Measurements from ENCODE around the gene FEM1C. TPM values are rescaled to one million over a fixed set of nuclear protein-coding genes. Genes with fewer than 3 reads are reported as not detected.
A peak's percentile ranks its signal among the peaks of the same experiment; 100 is the strongest.

FEM1C gene
- total and polyA plus RNA-seq, 3 experiments from 2014 or later: 2.9 to 14.7 (median 14.1) TPM

DNA sequence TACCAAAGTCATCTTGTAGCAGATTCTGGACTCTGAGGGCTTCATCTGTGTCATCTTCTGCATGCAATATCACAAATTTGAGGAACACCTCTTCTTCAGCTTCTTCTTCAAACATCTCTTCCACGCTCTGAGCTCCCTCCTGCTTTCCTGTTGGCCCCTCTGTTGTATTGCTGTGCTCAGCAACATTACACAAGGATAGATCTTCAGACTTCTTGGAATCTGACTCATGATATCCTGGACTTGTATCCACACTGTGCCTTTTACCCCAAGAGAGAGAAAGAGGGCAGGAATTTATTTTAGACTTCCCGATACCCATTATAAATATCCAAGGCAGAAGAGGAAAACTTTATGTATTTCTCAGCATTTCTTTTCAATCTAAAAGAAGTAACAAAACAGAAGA lies 36.4 kb upstream of the FEM1C start:
- Mint-ChIP-seq H3K27me3 (no peaks in the 10 kb centered on the region), H3K4me3 (no peak overlapping the region), H3K4me1 (no peaks in the 10 kb centered on the region), H3K36me3 (peaks cover 0 to 8% (median 0%) of the 10 kb centered on the region in 3 donors), H3K27ac (no peak overlapping the region), H3K9me3 (no peaks in the 10 kb centered on the region)
- H3K4me3 ChIP-seq (ENCODE audit: low read length): no peak overlapping the region
- H3K27ac ChIP-seq (ENCODE audit: low read depth, low read length): no peak overlapping the region
- no peaks in the 10 kb centered on the region for H3K4me1 ChIP-seq (ENCODE audit: insufficient read depth, low read length)
- H3K9me3 ChIP-seq (ENCODE audit: low read length): no peaks in the 10 kb centered on the region
- DNase-seq: no peak
- ChIA-PET CTCF (interaction anchor here (0.9 kb wide), 1 partner anchor 269 kb away, joined by 3 read pairs; no protein-coding TSS in a partner anchor), POLR2A (no interaction called here)
- H3K27me3 ChIP-seq (ENCODE audit: insufficient read depth, low read length, poor library complexity, severe bottlenecking): no peaks in the 10 kb centered on the region
- no peaks in the 10 kb centered on the region for H3K36me3 ChIP-seq (ENCODE audit: insufficient read depth, low read length)

DNA sequence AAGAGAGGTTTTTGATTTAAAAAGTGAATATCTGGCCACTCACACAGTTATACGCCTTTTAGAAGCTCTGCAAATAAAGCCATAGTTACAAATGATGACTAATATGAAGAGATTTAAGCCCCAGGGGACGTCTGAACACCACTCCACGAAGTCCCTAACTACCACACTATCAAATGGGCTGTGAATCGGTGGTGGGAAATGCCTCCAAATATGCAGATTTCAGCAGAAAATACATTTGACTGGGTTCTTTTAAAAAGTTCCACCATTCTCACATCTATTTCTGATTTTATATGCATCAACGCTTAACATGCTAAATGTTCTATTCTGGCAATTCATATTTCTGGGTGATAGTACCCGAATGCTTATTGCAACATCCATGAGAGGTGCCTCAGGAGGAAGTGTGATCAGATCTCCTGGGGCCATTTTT lies 35.2 kb upstream of the FEM1C start:
- H3K27ac ChIP-seq (ENCODE audit: low read depth, low read length): no peak overlapping the region
- no peak overlapping the region for H3K4me3 Mint-ChIP-seq
- no peak overlapping the region for H3K27ac Mint-ChIP-seq
- no peaks in the 10 kb centered on the region for H3K9me3 ChIP-seq (ENCODE audit: low read length)
- no peaks in the 10 kb centered on the region for H3K9me3 Mint-ChIP-seq
- no peaks in the 10 kb centered on the region for H3K27me3 Mint-ChIP-seq
- no peak for DNase-seq
- CTCF ChIA-PET: interaction anchor here (1.9 kb wide), 1 partner anchor 270 kb away, joined by 5 read pairs; no protein-coding TSS in a partner anchor
- H3K36me3 Mint-ChIP-seq: peaks cover 0 to 8% (median 0%) of the 10 kb centered on the region in 3 donors
- H3K4me3 ChIP-seq (ENCODE audit: low read length): no peak overlapping the region
- no peaks in the 10 kb centered on the region for H3K4me1 ChIP-seq (ENCODE audit: insufficient read depth, low read length)
- H3K27me3 ChIP-seq (ENCODE audit: insufficient read depth, low read length, poor library complexity, severe bottlenecking): no peaks in the 10 kb centered on the region
- POLR2A ChIA-PET: no interaction called here
- no peaks in the 10 kb centered on the region for H3K4me1 Mint-ChIP-seq
- no peaks in the 10 kb centered on the region for H3K36me3 ChIP-seq (ENCODE audit: insufficient read depth, low read length)

DNA sequence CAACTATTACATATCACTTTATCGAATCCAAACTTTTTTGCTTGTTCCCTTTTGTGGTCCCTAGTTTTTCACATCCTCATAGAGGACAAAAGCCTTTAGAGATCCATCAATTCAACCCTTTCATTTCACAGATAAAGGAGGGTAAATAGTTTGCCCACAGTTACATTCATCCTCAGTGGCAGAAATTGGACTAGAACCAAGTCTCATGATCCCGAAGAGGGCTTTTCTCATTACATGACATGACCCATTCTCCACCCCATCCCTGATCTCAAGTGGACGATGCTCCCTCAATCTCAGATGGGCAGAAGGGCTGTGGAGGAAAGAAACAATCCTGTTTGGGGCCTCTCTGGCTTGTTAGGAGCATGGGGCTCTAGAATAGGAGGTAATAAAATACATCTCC lies 34.6 kb upstream of the FEM1C start:
- H3K27me3 ChIP-seq (ENCODE audit: insufficient read depth, low read length, poor library complexity, severe bottlenecking): no peaks in the 10 kb centered on the region
- no peaks in the 10 kb centered on the region for H3K9me3 ChIP-seq (ENCODE audit: low read length)
- Mint-ChIP-seq H3K9me3 (no peaks in the 10 kb centered on the region), H3K27ac (peak overlapping the region in 1 of 8 donors; percentile 26), H3K4me3 (no peak overlapping the region), H3K27me3 (peaks cover 0 to 3% of the 10 kb centered on the region in 2 donors), H3K4me1 (no peaks in the 10 kb centered on the region), H3K36me3 (peaks cover 0 to 8% (median 0%) of the 10 kb centered on the region in 3 donors)
- no peaks in the 10 kb centered on the region for H3K4me1 ChIP-seq (ENCODE audit: insufficient read depth, low read length)
- no peak overlapping the region for H3K4me3 ChIP-seq (ENCODE audit: low read length)
- H3K27ac ChIP-seq (ENCODE audit: low read depth, low read length): no peak overlapping the region
- H3K36me3 ChIP-seq (ENCODE audit: insufficient read depth, low read length): no peaks in the 10 kb centered on the region
- CTCF ChIA-PET: interaction anchor here (1.9 kb wide), 1 partner anchor 269 kb away, joined by 5 read pairs; no protein-coding TSS in a partner anchor
- no peak for DNase-seq
- POLR2A ChIA-PET: no interaction called here

DNA sequence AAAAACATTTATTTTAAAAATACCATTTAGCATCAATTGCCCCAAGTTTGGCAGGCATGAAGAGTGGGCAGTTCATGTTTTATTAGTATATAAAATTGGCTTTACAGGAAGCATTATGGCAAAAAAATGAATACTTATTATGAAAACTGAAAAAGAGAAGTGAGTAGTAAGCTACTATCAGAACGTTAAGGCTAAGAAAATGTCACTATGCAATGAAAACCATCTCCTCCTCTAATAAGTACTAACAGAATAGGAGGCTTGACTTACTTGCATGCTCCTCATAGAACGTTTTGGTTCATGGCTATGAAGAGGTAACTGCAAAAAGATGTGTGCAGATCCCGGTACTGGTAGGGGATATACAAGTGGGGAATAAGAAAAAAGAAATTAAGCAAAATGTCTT lies 34.1 kb upstream of the FEM1C start:
- Histone ChIP-seq H3K27ac (ENCODE audit: low read depth, low read length) (no peak overlapping the region), H3K4me3 (ENCODE audit: low read length) (no peak overlapping the region), H3K4me1 (ENCODE audit: insufficient read depth, low read length) (no peaks in the 10 kb centered on the region), H3K9me3 (ENCODE audit: low read length) (no peaks in the 10 kb centered on the region), H3K27me3 (ENCODE audit: insufficient read depth, low read length, poor library complexity, severe bottlenecking) (no peaks in the 10 kb centered on the region), H3K36me3 (ENCODE audit: insufficient read depth, low read length) (no peaks in the 10 kb centered on the region)
- no peak overlapping the region for H3K27ac Mint-ChIP-seq
- H3K36me3 Mint-ChIP-seq: peaks cover 0 to 8% (median 0%) of the 10 kb centered on the region in 3 donors
- peaks cover 0 to 4% of the 10 kb centered on the region in 2 donors for H3K27me3 Mint-ChIP-seq
- H3K4me3 Mint-ChIP-seq: no peak overlapping the region
- H3K4me1 Mint-ChIP-seq: no peaks in the 10 kb centered on the region
- H3K9me3 Mint-ChIP-seq: no peaks in the 10 kb centered on the region
- ChIA-PET POLR2A (no interaction called here), CTCF (interaction anchor here (1.9 kb wide), 1 partner anchor 269 kb away, joined by 5 read pairs; no protein-coding TSS in a partner anchor)
- DNase-seq: no peak

DNA sequence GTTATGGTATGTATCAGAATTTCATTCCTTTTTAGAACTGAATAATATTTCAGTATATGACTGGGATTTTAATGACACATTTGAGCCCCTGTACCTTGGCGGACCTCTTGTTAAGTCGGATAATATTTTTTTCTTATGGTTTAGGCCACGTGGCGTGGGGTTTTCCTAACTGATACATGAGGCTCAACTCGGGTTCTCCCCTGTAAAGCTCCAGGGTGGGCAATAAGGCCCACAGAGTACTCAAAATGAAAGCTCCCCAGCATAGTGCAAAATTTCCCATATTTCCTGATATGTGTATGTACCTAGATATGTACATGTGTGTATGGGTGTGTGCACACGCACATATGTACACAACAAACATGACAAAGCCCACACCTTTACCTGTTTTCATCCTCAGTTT lies 33.2 kb upstream of the FEM1C start:
- Histone ChIP-seq H3K36me3 (ENCODE audit: insufficient read depth, low read length) (no peaks in the 10 kb centered on the region), H3K27me3 (ENCODE audit: insufficient read depth, low read length, poor library complexity, severe bottlenecking) (no peaks in the 10 kb centered on the region), H3K4me1 (ENCODE audit: insufficient read depth, low read length) (no peaks in the 10 kb centered on the region), H3K9me3 (ENCODE audit: low read length) (no peaks in the 10 kb centered on the region), H3K4me3 (ENCODE audit: low read length) (no peak overlapping the region), H3K27ac (ENCODE audit: low read depth, low read length) (no peak overlapping the region)
- Mint-ChIP-seq H3K9me3 (no peaks in the 10 kb centered on the region), H3K4me1 (no peaks in the 10 kb centered on the region), H3K4me3 (no peak overlapping the region), H3K36me3 (peaks cover 0 to 6% (median 0%) of the 10 kb centered on the region in 3 donors), H3K27me3 (peaks cover 0 to 4% of the 10 kb centered on the region in 2 donors), H3K27ac (peak overlapping the region in 1 of 8 donors; percentile 13)
- POLR2A ChIA-PET: no interaction called here
- CTCF ChIA-PET: interaction anchor here (4.5 kb wide), 1 partner anchor 269 kb away, joined by 102 read pairs; no protein-coding TSS in a partner anchor
- DNase-seq: no peak

DNA sequence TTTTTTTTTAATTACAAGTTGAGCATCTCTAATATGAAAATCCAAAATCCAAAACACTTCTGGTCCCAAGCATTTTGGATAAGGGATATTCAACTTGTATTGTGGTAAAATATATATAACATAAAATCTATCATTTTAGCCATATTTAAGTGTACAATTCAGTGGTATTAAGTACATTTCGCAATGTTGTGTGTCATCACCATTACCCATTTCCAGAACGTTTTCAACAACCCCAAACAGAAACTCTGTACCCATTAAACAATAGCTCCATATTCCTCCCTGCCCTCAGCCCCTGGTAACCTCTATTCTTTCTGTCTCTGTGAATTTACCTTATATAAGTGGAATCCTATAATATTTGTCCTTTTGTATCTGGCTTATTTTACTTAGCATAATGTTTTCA lies 32.8 kb upstream of the FEM1C start:
- H3K36me3 ChIP-seq (ENCODE audit: insufficient read depth, low read length): no peaks in the 10 kb centered on the region
- H3K4me3 ChIP-seq (ENCODE audit: low read length): no peak overlapping the region
- no peak for DNase-seq
- peak overlapping the region in 1 of 8 donors; percentile 13 for H3K27ac Mint-ChIP-seq
- CTCF ChIA-PET: interaction anchor here (4.5 kb wide), 1 partner anchor 268 kb away, joined by 102 read pairs; no protein-coding TSS in a partner anchor
- H3K27me3 ChIP-seq (ENCODE audit: insufficient read depth, low read length, poor library complexity, severe bottlenecking): no peaks in the 10 kb centered on the region
- no peaks in the 10 kb centered on the region for H3K4me1 ChIP-seq (ENCODE audit: insufficient read depth, low read length)
- H3K9me3 ChIP-seq (ENCODE audit: low read length): no peaks in the 10 kb centered on the region
- H3K4me1 Mint-ChIP-seq: no peaks in the 10 kb centered on the region
- H3K27me3 Mint-ChIP-seq: peaks cover 0 to 4% of the 10 kb centered on the region in 2 donors
- no peaks in the 10 kb centered on the region for H3K9me3 Mint-ChIP-seq
- no peak overlapping the region for H3K4me3 Mint-ChIP-seq
- POLR2A ChIA-PET: no interaction called here
- peaks cover 0 to 6% (median 0%) of the 10 kb centered on the region in 3 donors for H3K36me3 Mint-ChIP-seq
- H3K27ac ChIP-seq (ENCODE audit: low read depth, low read length): no peak overlapping the region

DNA sequence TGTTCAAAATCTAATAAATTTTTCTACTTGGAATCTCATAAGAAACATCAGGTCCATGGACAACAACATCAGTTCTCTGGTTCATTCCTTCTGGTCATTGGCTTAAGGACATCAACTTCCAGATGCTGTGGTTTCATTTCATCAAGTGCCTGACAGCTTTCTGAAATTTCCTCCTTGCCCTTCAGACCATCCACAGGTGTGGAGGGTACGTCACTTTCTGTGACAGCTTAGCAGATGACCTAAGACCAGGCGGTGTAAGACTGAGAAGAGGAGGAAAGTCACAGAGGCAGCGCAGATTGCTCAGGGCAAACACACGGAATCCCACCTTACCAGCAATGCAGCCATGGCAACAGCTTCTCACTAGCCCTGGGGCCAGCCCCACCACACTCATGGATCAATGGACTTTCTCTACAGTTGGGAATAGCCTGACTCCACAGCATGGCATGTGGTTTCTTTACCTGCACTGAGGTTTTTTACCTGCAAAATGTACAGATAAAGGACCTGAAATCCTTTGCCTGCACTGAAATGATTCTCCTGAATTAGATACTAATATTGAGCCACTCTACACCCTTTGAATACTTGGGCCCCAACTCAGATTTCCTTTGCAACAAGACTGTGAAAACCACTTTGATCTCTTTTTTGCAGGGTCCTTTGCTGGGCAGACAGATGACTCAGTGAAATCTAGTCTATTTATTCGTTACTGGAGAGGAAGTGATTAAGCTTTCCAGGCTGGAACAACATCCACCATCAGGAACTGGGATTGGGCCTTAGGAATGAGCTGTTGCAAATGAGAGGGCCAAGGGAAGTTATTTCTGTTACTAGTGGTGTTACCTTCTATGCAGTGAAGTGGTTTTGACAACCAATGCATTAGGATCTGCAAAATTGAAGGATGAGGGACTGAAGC lies 30.8 kb upstream of the FEM1C start:
- no peaks in the 10 kb centered on the region for H3K9me3 Mint-ChIP-seq
- no peaks in the 10 kb centered on the region for H3K4me1 ChIP-seq (ENCODE audit: insufficient read depth, low read length)
- no peak overlapping the region for H3K4me3 ChIP-seq (ENCODE audit: low read length)
- POLR2A ChIA-PET: interaction anchor here (0.6 to 1.1 kb wide), 2 partner anchors 31 to 223 kb away, joined by 3 to 16 read pairs; partner anchors contain the start of gene FEM1C
- H3K36me3 Mint-ChIP-seq: peaks cover 0 to 3% (median 0%) of the 10 kb centered on the region in 3 donors
- no peaks in the 10 kb centered on the region for H3K27me3 ChIP-seq (ENCODE audit: insufficient read depth, low read length, poor library complexity, severe bottlenecking)
- H3K27ac Mint-ChIP-seq: no peak overlapping the region
- no peak overlapping the region for H3K4me3 Mint-ChIP-seq
- H3K27ac ChIP-seq (ENCODE audit: low read depth, low read length): no peak overlapping the region
- H3K36me3 ChIP-seq (ENCODE audit: insufficient read depth, low read length): no peaks in the 10 kb centered on the region
- H3K4me1 Mint-ChIP-seq: no peaks in the 10 kb centered on the region
- DNase-seq: no peak
- H3K9me3 ChIP-seq (ENCODE audit: low read length): no peaks in the 10 kb centered on the region
- H3K27me3 Mint-ChIP-seq: peaks cover 0 to 4% of the 10 kb centered on the region in 2 donors
- CTCF ChIA-PET: interaction anchor here (0.7 to 4.5 kb wide), 26 partner anchors 9 to 1963 kb away, joined by 3 to 102 read pairs (median 4); no protein-coding TSS in a partner anchor

DNA sequence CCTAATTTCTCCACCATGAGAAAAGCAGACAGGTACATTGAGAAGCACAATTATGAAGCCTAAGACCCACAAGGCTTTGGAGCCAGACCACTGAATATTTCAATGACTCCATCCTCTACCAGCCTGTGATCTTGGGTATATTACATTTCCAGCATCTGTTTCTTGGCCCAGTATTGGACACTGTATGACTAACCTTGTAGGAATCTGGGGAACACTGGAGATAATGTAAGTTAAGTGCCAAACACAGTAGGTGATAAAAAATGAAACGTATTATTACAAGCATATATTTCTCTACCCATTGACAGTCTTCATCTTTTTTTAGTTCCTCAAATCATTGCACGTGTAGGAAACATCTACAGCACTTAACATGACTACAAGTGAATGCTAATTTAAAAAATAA lies 28.6 kb upstream of the FEM1C start:
- Histone ChIP-seq H3K27me3 (ENCODE audit: insufficient read depth, low read length, poor library complexity, severe bottlenecking) (no peaks in the 10 kb centered on the region), H3K4me3 (ENCODE audit: low read length) (no peak overlapping the region), H3K27ac (ENCODE audit: low read depth, low read length) (no peak overlapping the region), H3K9me3 (ENCODE audit: low read length) (no peaks in the 10 kb centered on the region), H3K4me1 (ENCODE audit: insufficient read depth, low read length) (no peaks in the 10 kb centered on the region), H3K36me3 (ENCODE audit: insufficient read depth, low read length) (no peaks in the 10 kb centered on the region)
- Mint-ChIP-seq H3K27me3 (peaks cover 0 to 4% of the 10 kb centered on the region in 2 donors), H3K4me3 (no peak overlapping the region), H3K27ac (no peak overlapping the region), H3K4me1 (no peaks in the 10 kb centered on the region), H3K36me3 (peaks cover 0 to 3% (median 0%) of the 10 kb centered on the region in 3 donors), H3K9me3 (no peaks in the 10 kb centered on the region)
- POLR2A ChIA-PET: no interaction called here
- DNase-seq: no peak
- CTCF ChIA-PET: no interaction called here
